Ovary (tissue), 3 donors: ENCODE results near the gene MICA.
"Not testable (repeated sequence)": the region's sequence is repeated elsewhere in the genome, so short reads cannot be mapped to it uniquely, and the experiment has no call there.

Experiments used
- EP300 ChIP-seq: sonication (generic); formaldehyde crosslinking; IDR thresholded peaks from one replicate; pipeline ENCODE4 v1.6.1; 2017; ENCODE audit warnings: antibody characterized with exemption
- POLR2A ChIP-seq: fragments of 450-650 bp; IDR thresholded peaks from one replicate; pipeline ENCODE4 v1.6.1; 2017; ENCODE audit warnings: antibody characterized with exemption, mild to moderate bottlenecking, moderate library complexity
- TF ChIP-seq, protein P1 (sequence below), 3 donors: fragments of 450-650 bp in 2 of 3; fragments of 200-600 bp in 1 of 3; IDR thresholded peaks; one replicate each; pipeline versions ENCODE4 v1.5.1 to v1.8.0; 2016 to 2022; ENCODE audit warnings: antibody characterized with exemption in 3 of 3, mild to moderate bottlenecking in 1 of 3
- donor health status: DM: no; HTN: no; CAD: no.

DNA sequence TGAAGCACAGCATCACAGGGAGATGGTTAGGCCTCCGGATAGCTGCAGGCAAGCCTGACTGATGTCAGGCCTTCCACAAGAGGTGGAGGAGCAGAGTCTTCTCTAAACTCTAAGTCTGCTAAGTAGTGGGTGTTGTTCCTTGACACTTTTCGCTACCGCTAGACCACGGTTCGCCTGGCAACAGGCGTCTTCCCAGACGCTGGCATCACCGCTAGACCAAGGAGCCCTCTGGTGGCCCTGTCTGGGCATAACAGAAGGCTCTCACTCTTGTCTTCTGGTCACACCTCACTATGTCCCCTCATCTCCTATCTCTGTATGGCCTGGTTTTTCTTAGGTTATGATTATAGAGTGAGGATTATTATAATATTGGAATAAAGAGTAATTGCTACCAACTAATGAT is 29.3 kb upstream of the MICA start:
- TF ChIP-seq, protein P1, sequence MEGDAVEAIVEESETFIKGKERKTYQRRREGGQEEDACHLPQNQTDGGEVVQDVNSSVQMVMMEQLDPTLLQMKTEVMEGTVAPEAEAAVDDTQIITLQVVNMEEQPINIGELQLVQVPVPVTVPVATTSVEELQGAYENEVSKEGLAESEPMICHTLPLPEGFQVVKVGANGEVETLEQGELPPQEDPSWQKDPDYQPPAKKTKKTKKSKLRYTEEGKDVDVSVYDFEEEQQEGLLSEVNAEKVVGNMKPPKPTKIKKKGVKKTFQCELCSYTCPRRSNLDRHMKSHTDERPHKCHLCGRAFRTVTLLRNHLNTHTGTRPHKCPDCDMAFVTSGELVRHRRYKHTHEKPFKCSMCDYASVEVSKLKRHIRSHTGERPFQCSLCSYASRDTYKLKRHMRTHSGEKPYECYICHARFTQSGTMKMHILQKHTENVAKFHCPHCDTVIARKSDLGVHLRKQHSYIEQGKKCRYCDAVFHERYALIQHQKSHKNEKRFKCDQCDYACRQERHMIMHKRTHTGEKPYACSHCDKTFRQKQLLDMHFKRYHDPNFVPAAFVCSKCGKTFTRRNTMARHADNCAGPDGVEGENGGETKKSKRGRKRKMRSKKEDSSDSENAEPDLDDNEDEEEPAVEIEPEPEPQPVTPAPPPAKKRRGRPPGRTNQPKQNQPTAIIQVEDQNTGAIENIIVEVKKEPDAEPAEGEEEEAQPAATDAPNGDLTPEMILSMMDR (IDR thresholded peaks at IDR 0.05), result not testable (repeated sequence)
- TF ChIP-seq EP300, POLR2A: not testable (repeated sequence)
